Central memory CD8-positive, alpha-beta T cell (primary cell): ENCODE data around the gene NR6A1.
A peak's percentile ranks its signal among the peaks of the same experiment; 100 is the strongest.
"Not testable (repeated sequence)": the region's sequence is repeated elsewhere in the genome, so short reads cannot be mapped to it uniquely, and the experiment has no call there.

ENCODE experiments used
- ATAC-seq: fragments of 150-1000 bp; cut with Tn5 transposase; replicated peaks from 2 replicates; pipeline ENCODE4 v1.10.0; 2022; ENCODE audit warnings: mild to moderate bottlenecking, moderate FRiP score, moderate number of reproducible peaks; ENCODE audit not compliant: poor library complexity, severe bottlenecking; ENCODE audit errors: extremely low read depth
- DNase-seq, 2 donors: peaks; one replicate each; pipeline ENCODE4 v3.0.0; 2021; ENCODE audit warnings: low spot score in 2 of 2
- H3K27ac Mint-ChIP-seq: one replicate; pipeline ENCODE4 v1.8.0; 2022; ENCODE audit warnings: low read depth, mild to moderate bottlenecking, moderate library complexity, mixed read lengths
- H3K27me3 Mint-ChIP-seq: one replicate; pipeline ENCODE4 v1.8.0; 2022; ENCODE audit warnings: mixed read lengths
- H3K36me3 Mint-ChIP-seq: one replicate; pipeline ENCODE4 v1.8.0; 2022; ENCODE audit warnings: mild to moderate bottlenecking, moderate library complexity, mixed read lengths; ENCODE audit not compliant: insufficient read depth
- H3K4me1 Mint-ChIP-seq: one replicate; pipeline ENCODE4 v1.8.0; 2022; ENCODE audit warnings: mixed read lengths
- H3K4me3 Mint-ChIP-seq: one replicate; pipeline ENCODE4 v1.8.0; 2022; ENCODE audit warnings: mild to moderate bottlenecking, moderate library complexity, mixed read lengths
- H3K9me3 Mint-ChIP-seq: one replicate; pipeline ENCODE4 v1.8.0; 2022; ENCODE audit warnings: mixed read lengths

NR6A1 gene

GRCh38 chr9:124624735-124624992 is 146.4 kb downstream of the NR6A1 start:
- Mint-ChIP-seq H3K27me3 (no peaks in the 10 kb centered on the region), H3K27ac (peak overlapping the region; percentile 86)

GRCh38 chr9:124623966-124624734 is 147.0 kb downstream of the NR6A1 start:
- H3K4me1 Mint-ChIP-seq = peaks cover 33% of the 10 kb centered on the region
- H3K27ac Mint-ChIP-seq = peak overlapping the region; percentile 86
- no peaks in the 10 kb centered on the region for H3K27me3 Mint-ChIP-seq
- H3K9me3 Mint-ChIP-seq = no peaks in the 10 kb centered on the region
- H3K36me3 Mint-ChIP-seq = peaks cover 10% of the 10 kb centered on the region
- ATAC-seq (no peak), DNase-seq (no peak)
- peak overlapping the region; percentile 68 for H3K4me3 Mint-ChIP-seq

More at GRCh38 chr9:124624735-124624992, 146.4 kb downstream of the NR6A1 start:
- peaks cover 33% of the 10 kb centered on the region for H3K4me1 Mint-ChIP-seq
- peaks cover 10% of the 10 kb centered on the region for H3K36me3 Mint-ChIP-seq
- H3K4me3 Mint-ChIP-seq = peak overlapping the region; percentile 68
- ATAC-seq (no peak), DNase-seq (no peak)
- no peaks in the 10 kb centered on the region for H3K9me3 Mint-ChIP-seq

- DNase-seq (no peak), ATAC-seq (no peak)
- Mint-ChIP-seq H3K27ac (peak overlapping the region; percentile 86), H3K9me3 (no peaks in the 10 kb centered on the region), H3K4me3 (peak overlapping the region; percentile 54), H3K27me3 (no peaks in the 10 kb centered on the region), H3K36me3 (peaks cover 8% of the 10 kb centered on the region), H3K4me1 (peaks cover 39% of the 10 kb centered on the region)
Observed at GRCh38 chr9:124622882-124623281, 148.2 kb downstream of the NR6A1 start.

GRCh38 chr9:124621371-124622328 is 149.5 kb downstream of the NR6A1 start:
- peak overlapping the region; percentile 86 for H3K27ac Mint-ChIP-seq
- H3K9me3 Mint-ChIP-seq = no peaks in the 10 kb centered on the region
- peaks cover 9% of the 10 kb centered on the region for H3K36me3 Mint-ChIP-seq
- DNase-seq (peak in 1 of 2 donors; percentile 41), ATAC-seq (peak; percentile 70)
- H3K27me3 Mint-ChIP-seq = no peaks in the 10 kb centered on the region
- H3K4me1 Mint-ChIP-seq = peaks cover 45% of the 10 kb centered on the region
- H3K4me3 Mint-ChIP-seq = peak overlapping the region; percentile 54

GRCh38 chr9:124618476-124618875 is 152.6 kb downstream of the NR6A1 start:
- Mint-ChIP-seq H3K4me3 (no peak overlapping the region), H3K4me1 (peaks cover 25% of the 10 kb centered on the region), H3K27me3 (no peaks in the 10 kb centered on the region), H3K36me3 (peaks cover 1% of the 10 kb centered on the region), H3K27ac (no peak overlapping the region), H3K9me3 (no peaks in the 10 kb centered on the region)
- DNase-seq (no peak), ATAC-seq (no peak)

- Mint-ChIP-seq H3K27me3 (peaks cover 5% of the 10 kb centered on the region), H3K4me1 (peaks cover 18% of the 10 kb centered on the region), H3K9me3 (no peaks in the 10 kb centered on the region), H3K36me3 (peaks cover 1% of the 10 kb centered on the region), H3K27ac (peak overlapping the region; percentile 39), H3K4me3 (no peak overlapping the region)
- ATAC-seq (no peak), DNase-seq (peak; percentile 48 to 67)
Observed at GRCh38 chr9:124617477-124618141, 153.5 kb downstream of the NR6A1 start.

- Mint-ChIP-seq H3K4me3 (no peak overlapping the region), H3K27ac (no peak overlapping the region)
- no peak for DNase-seq
Observed at GRCh38 chr9:124616961-124617360, 154.2 kb downstream of the NR6A1 start.

GRCh38 chr9:124615840-124616239 is 155.3 kb downstream of the NR6A1 start:
- ATAC-seq, DNase-seq, H3K9me3 Mint-ChIP-seq, H3K36me3 Mint-ChIP-seq, H3K27ac Mint-ChIP-seq, H3K4me3 Mint-ChIP-seq: not testable (repeated sequence)
- H3K27me3 Mint-ChIP-seq = peaks cover 14% of the 10 kb centered on the region
- peaks cover 12% of the 10 kb centered on the region for H3K4me1 Mint-ChIP-seq

More at GRCh38 chr9:124616961-124617360, 154.2 kb downstream of the NR6A1 start:
- peaks cover 1% of the 10 kb centered on the region for H3K36me3 Mint-ChIP-seq
- H3K27me3 Mint-ChIP-seq = peaks cover 12% of the 10 kb centered on the region
- no peak for ATAC-seq
- H3K9me3 Mint-ChIP-seq = no peaks in the 10 kb centered on the region
- H3K4me1 Mint-ChIP-seq = peaks cover 12% of the 10 kb centered on the region

- Mint-ChIP-seq H3K27me3 (peaks cover 14% of the 10 kb centered on the region), H3K4me1 (peaks cover 12% of the 10 kb centered on the region), H3K36me3 (peaks cover 1% of the 10 kb centered on the region), H3K9me3 (no peaks in the 10 kb centered on the region), H3K4me3 (no peak overlapping the region), H3K27ac (no peak overlapping the region)
- ATAC-seq (no peak), DNase-seq (no peak)
Observed at GRCh38 chr9:124615100-124615742, 155.9 kb downstream of the NR6A1 start.

GRCh38 chr9:124613849-124614248 is 157.3 kb downstream of the NR6A1 start:
- Mint-ChIP-seq H3K4me1 (peaks cover 11% of the 10 kb centered on the region), H3K4me3 (no peak overlapping the region), H3K9me3 (no peaks in the 10 kb centered on the region), H3K27me3 (peaks cover 14% of the 10 kb centered on the region), H3K36me3 (peaks cover 1% of the 10 kb centered on the region), H3K27ac (no peak overlapping the region)
- DNase-seq (no peak), ATAC-seq (no peak)

GRCh38 chr9:124611106-124611505 is 160.0 kb downstream of the NR6A1 start:
- DNase-seq = no peak
- no peak overlapping the region for H3K27ac Mint-ChIP-seq
- no peaks in the 10 kb centered on the region for H3K9me3 Mint-ChIP-seq

GRCh38 chr9:124606027-124606426 is 165.1 kb downstream of the NR6A1 start:
- Mint-ChIP-seq H3K4me3 (no peak overlapping the region), H3K4me1 (no peaks in the 10 kb centered on the region), H3K27me3 (peaks cover under 1% of the 10 kb centered on the region), H3K27ac (no peak overlapping the region), H3K9me3 (no peaks in the 10 kb centered on the region), H3K36me3 (no peaks in the 10 kb centered on the region)
- ATAC-seq (no peak), DNase-seq (no peak)

More at GRCh38 chr9:124611106-124611505, 160.0 kb downstream of the NR6A1 start:
- Mint-ChIP-seq H3K4me3 (no peak overlapping the region), H3K27me3 (peaks cover 14% of the 10 kb centered on the region), H3K4me1 (no peaks in the 10 kb centered on the region), H3K36me3 (no peaks in the 10 kb centered on the region)
- ATAC-seq = no peak
